ENCODE measurements around the gene LPO.

- TF ChIP-seq CTCF (IDR thresholded peaks at IDR 0.05) (no peak), POLR2A (IDR thresholded peaks at IDR 0.05) (no peak)
These were observed 73.1 kb downstream of the LPO start for GRCh38 chr17:58311429-58311894.

All from lower leg skin (tissue), 3 donors.